Breast epithelium (tissue), 3 donors: ENCODE data around the gene SRPRB.

Source experiments
- CTCF ChIP-seq, 3 donors: fragments of 450-650 bp; IDR thresholded peaks; one replicate each; pipeline ENCODE4 v1.5.1; 2016 to 2017; ENCODE audit warnings: antibody characterized with exemption in 3 of 3, mild to moderate bottlenecking in 3 of 3, moderate library complexity in 3 of 3
- POLR2A ChIP-seq: fragments of 450-650 bp; IDR thresholded peaks from one replicate; pipeline ENCODE4 v1.6.1; 2016; ENCODE audit warnings: antibody characterized with exemption, mild to moderate bottlenecking, moderate library complexity
- POLR2AphosphoS5 ChIP-seq, 3 donors: sonication (generic); formaldehyde crosslinking; IDR thresholded peaks; one replicate each; pipeline ENCODE4 v1.6.1; 2017; ENCODE audit warnings: antibody characterized with exemption in 3 of 3

GRCh38 chr3:133775835-133776234, 29.8 kb upstream of the SRPRB start:
- TF ChIP-seq CTCF (IDR thresholded peaks at IDR 0.05) (no peak), POLR2A (no peak), POLR2AphosphoS5 (IDR thresholded peaks at IDR 0.05) (no peak)
